Activated CD4-positive, alpha-beta memory T cell treated with anti-CD3 and anti-CD28 coated beads for 36 hours (primary cell): ENCODE results near the gene TNNC1. TPM values are rescaled to one million over a fixed set of nuclear protein-coding genes. Genes with fewer than 3 reads are reported as not detected.

Experiments
- CTCF ChIA-PET: fragments of 350-600 bp; sonication (Branson Sonifier 250); formaldehyde crosslinking; loops from one replicate; lab custom pipeline; 2021; ENCODE audit warnings: antibody characterized with exemption, inconsistent platforms; lab: Charles Lee
- POLR2A ChIA-PET: fragments of 350-600 bp; sonication (Branson Sonifier 250); formaldehyde crosslinking; loops from one replicate; lab custom pipeline; 2021; ENCODE audit warnings: antibody characterized with exemption; lab: Charles Lee
- DNase-seq: peaks from one replicate; pipeline ENCODE4 v3.0.0-alpha.2; 2020
- H3K27ac Mint-ChIP-seq: one replicate; pipeline ENCODE4 v1.8.0; 2021; ENCODE audit warnings: mixed read lengths
- H3K27me3 Mint-ChIP-seq: one replicate; pipeline ENCODE4 v1.8.0; 2021; ENCODE audit warnings: mixed read lengths
- H3K36me3 Mint-ChIP-seq: one replicate; pipeline ENCODE4 v1.8.0; 2021; ENCODE audit warnings: mixed read lengths
- H3K4me1 Mint-ChIP-seq: one replicate; pipeline ENCODE4 v1.8.0; 2021; ENCODE audit warnings: low read depth, mixed read lengths
- H3K4me3 Mint-ChIP-seq: one replicate; pipeline ENCODE4 v1.8.0; 2021; ENCODE audit warnings: mild to moderate bottlenecking, mixed read lengths
- H3K9me3 Mint-ChIP-seq: one replicate; pipeline ENCODE4 v1.8.0; 2021; ENCODE audit warnings: mixed read lengths
- intact Hi-C: fragments of 100-400 bp; cut with micrococcal nuclease; formaldehyde crosslinking; loops from one replicate; pipeline ENCODE4 v1.15.1; 2023
- total RNA-seq, 2 experiments: library from RNA; stranded (reverse); gene quantifications; one replicate each; pipeline ENCODE4 v1.2.3, GENCODE V29; 2021

TNNC1 gene
- total RNA-seq, 2 experiments from 2014 or later: 3.0 to 4.7 TPM

GRCh38 chr3:52405601-52406110, 48.2 kb downstream of the TNNC1 start:
- POLR2A ChIA-PET: no interaction called here
- no peaks in the 10 kb centered on the region for H3K9me3 Mint-ChIP-seq
- H3K27ac Mint-ChIP-seq: no peak overlapping the region
- H3K4me1 Mint-ChIP-seq: peaks cover 16% of the 10 kb centered on the region
- CTCF ChIA-PET: interaction anchor here (1.1 to 1.2 kb wide), 2 partner anchors 43 to 66 kb away, joined by 3 to 6 read pairs; no protein-coding TSS in a partner anchor
- H3K36me3 Mint-ChIP-seq: peaks cover 39% of the 10 kb centered on the region
- H3K27me3 Mint-ChIP-seq: no peaks in the 10 kb centered on the region
- intact Hi-C loops: no loop called here
- H3K4me3 Mint-ChIP-seq: no peak overlapping the region
- DNase-seq: no peak

- DNase-seq: no peak
- Mint-ChIP-seq H3K27me3 (no peaks in the 10 kb centered on the region), H3K4me3 (no peak overlapping the region), H3K9me3 (no peaks in the 10 kb centered on the region), H3K4me1 (peaks cover 16% of the 10 kb centered on the region), H3K27ac (no peak overlapping the region), H3K36me3 (peaks cover 39% of the 10 kb centered on the region)
- POLR2A ChIA-PET: no interaction called here
- intact Hi-C loops: no loop called here
- CTCF ChIA-PET: interaction anchor here (0.6 to 1.2 kb wide), 2 partner anchors 66 to 113 kb away, joined by 4 to 6 read pairs; no protein-coding TSS in a partner anchor
Measured at GRCh38 chr3:52405066-52405465, 48.8 kb downstream of the TNNC1 start.

GRCh38 chr3:52404391-52404790, 49.5 kb downstream of the TNNC1 start:
- Mint-ChIP-seq H3K27ac (no peak overlapping the region), H3K36me3 (peaks cover 39% of the 10 kb centered on the region), H3K9me3 (no peaks in the 10 kb centered on the region), H3K4me1 (peaks cover 16% of the 10 kb centered on the region), H3K4me3 (no peak overlapping the region), H3K27me3 (no peaks in the 10 kb centered on the region)
- ChIA-PET CTCF (no interaction called here), POLR2A (no interaction called here)
- no peak for DNase-seq
- intact Hi-C loops: no loop called here

DNA sequence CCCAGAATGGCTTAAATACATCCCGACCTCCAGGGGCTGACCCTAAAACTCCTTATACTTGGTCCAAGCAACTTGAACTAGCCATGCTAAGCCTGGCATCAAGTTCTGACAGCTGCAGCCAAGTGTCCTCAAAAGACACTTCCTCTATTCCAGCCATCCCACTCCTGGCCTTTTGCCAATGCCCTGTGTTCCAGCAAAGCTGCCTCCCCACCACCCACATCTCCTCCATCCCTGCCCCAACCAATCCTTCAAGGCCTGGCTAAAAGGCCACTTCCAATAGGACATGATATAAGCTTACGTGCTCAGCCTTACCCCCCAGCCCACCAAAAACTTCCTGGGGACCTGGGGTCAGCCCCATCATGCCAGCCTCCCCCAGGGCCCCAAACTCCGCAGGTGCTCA, 49.9 kb downstream of the TNNC1 start:
- intact Hi-C loops: no loop called here
- no peak overlapping the region for H3K27ac Mint-ChIP-seq
- no peaks in the 10 kb centered on the region for H3K9me3 Mint-ChIP-seq
- H3K27me3 Mint-ChIP-seq: no peaks in the 10 kb centered on the region
- no peak for DNase-seq
- peaks cover 13% of the 10 kb centered on the region for H3K4me1 Mint-ChIP-seq
- CTCF ChIA-PET: no interaction called here
- H3K4me3 Mint-ChIP-seq: no peak overlapping the region
- H3K36me3 Mint-ChIP-seq: peaks cover 39% of the 10 kb centered on the region
- POLR2A ChIA-PET: no interaction called here

GRCh38 chr3:52403271-52403841, 50.5 kb downstream of the TNNC1 start:
- CTCF ChIA-PET: no interaction called here
- POLR2A ChIA-PET: no interaction called here
- Mint-ChIP-seq H3K9me3 (no peaks in the 10 kb centered on the region), H3K27me3 (no peaks in the 10 kb centered on the region), H3K4me1 (peaks cover 7% of the 10 kb centered on the region), H3K4me3 (no peak overlapping the region), H3K27ac (no peak overlapping the region), H3K36me3 (peaks cover 35% of the 10 kb centered on the region)
- DNase-seq: no peak
- intact Hi-C loops: no loop called here

DNA sequence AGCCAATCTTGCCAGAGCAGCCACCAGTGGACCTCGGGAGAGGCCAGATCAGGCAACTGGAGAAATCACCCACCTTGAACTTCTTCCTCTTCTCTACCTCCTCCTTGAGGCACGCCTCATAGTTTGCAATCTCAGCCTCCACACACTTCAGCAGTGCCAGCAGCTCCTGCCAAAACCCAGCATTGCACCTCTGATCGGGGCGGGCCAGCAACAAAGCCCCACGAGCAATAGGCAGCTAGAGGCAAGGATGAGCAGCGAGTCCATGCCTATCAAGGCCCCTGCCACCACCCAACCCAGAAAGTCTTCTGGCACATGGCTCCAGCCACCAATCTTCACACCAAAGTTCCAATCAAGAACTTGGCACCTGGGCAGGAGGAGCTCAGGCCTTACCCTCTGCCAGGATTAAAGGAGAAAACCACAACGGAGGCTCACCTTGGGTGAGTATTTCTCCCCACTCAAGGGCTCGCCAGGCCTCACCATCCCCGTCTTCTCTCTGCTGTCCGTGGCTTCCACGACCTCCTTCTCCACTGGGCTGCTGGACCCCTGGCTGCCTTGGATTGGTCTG, 51.1 kb downstream of the TNNC1 start:
- no peak overlapping the region for H3K27ac Mint-ChIP-seq
- no peaks in the 10 kb centered on the region for H3K27me3 Mint-ChIP-seq
- peaks cover 33% of the 10 kb centered on the region for H3K36me3 Mint-ChIP-seq
- DNase-seq: no peak
- POLR2A ChIA-PET: no interaction called here
- H3K9me3 Mint-ChIP-seq: no peaks in the 10 kb centered on the region
- no peak overlapping the region for H3K4me3 Mint-ChIP-seq
- peaks cover 1% of the 10 kb centered on the region for H3K4me1 Mint-ChIP-seq
- intact Hi-C loops: no loop called here
- CTCF ChIA-PET: no interaction called here

GRCh38 chr3:52402101-52402521, 51.7 kb downstream of the TNNC1 start:
- POLR2A ChIA-PET: no interaction called here

DNA sequence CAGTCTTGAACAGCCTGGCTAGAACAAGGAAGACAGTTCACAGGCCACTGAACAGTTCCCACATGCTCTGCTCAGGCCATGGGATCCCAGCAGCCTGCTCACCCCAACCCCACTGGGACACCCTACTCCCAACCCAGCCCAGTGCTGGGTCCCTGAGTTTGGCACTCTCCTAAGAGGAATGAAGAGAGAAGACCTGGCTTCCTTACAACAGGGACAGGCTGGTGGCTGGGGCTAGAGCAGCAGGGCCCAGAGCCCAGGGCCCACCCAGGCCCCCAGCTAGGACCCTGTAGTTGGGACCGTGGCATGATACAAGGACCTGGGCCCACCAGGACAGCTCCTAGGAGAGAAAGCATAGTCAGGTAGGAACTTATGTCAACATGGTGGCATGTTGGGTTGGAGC, 52.3 kb downstream of the TNNC1 start:
- Mint-ChIP-seq H3K27ac (no peak overlapping the region), H3K9me3 (no peaks in the 10 kb centered on the region), H3K4me3 (no peak overlapping the region), H3K36me3 (peaks cover 22% of the 10 kb centered on the region), H3K4me1 (no peaks in the 10 kb centered on the region), H3K27me3 (no peaks in the 10 kb centered on the region)
- intact Hi-C loops: no loop called here
- POLR2A ChIA-PET: no interaction called here
- CTCF ChIA-PET: no interaction called here
- no peak for DNase-seq

More at GRCh38 chr3:52402101-52402521, 51.7 kb downstream of the TNNC1 start:
- intact Hi-C loops: no loop called here
- H3K4me3 Mint-ChIP-seq: no peak overlapping the region
- H3K4me1 Mint-ChIP-seq: no peaks in the 10 kb centered on the region
- H3K27me3 Mint-ChIP-seq: no peaks in the 10 kb centered on the region
- no peaks in the 10 kb centered on the region for H3K9me3 Mint-ChIP-seq
- no peak overlapping the region for H3K27ac Mint-ChIP-seq
- no peak for DNase-seq
- H3K36me3 Mint-ChIP-seq: peaks cover 26% of the 10 kb centered on the region
- CTCF ChIA-PET: no interaction called here

Other genes starting within 250 kb of the TNNC1 start
- under 1 TPM; 0.59 to 0.90 TPM for gene TLR9, start 228.4 kb downstream of the TNNC1 start, total RNA-seq
- gene TWF2, start 214.9 kb downstream of the TNNC1 start, total RNA-seq: 100 to 1,000 TPM; 114 to 118 TPM
- 100 to 1,000 TPM; 111 TPM for gene PPM1M, start 208.3 kb downstream of the TNNC1 start, total RNA-seq
- 100 to 1,000 TPM; 110 to 111 TPM for gene WDR82, start 175.4 kb downstream of the TNNC1 start, total RNA-seq
- gene GLYCTK, start 166.2 kb downstream of the TNNC1 start, total RNA-seq: 10 to 100 TPM; 21.9 to 23.1 TPM
- gene DNAH1, start 137.7 kb downstream of the TNNC1 start, total RNA-seq: 10 to 100 TPM; 13.2 to 13.5 TPM
- gene BAP1, start 44.0 kb downstream of the TNNC1 start, total RNA-seq: 10 to 100 TPM; 92.8 to 99.8 TPM
- gene PHF7, start 43.4 kb downstream of the TNNC1 start, total RNA-seq: 10 to 100 TPM; 19.7 to 20.5 TPM
- under 1 TPM; 0.10 to 0.14 TPM for gene SEMA3G, start 8.9 kb downstream of the TNNC1 start, total RNA-seq
- gene NISCH, start 1.6 kb upstream of the TNNC1 start, total RNA-seq: 10 to 100 TPM; 50.8 to 60.2 TPM
- under 1 TPM in 1 of 2 experiments, not detected in 1; 0.14 TPM for gene STAB1, start 41.3 kb upstream of the TNNC1 start, total RNA-seq
- gene NT5DC2, start 79.8 kb upstream of the TNNC1 start, total RNA-seq: 10 to 100 TPM; 46.9 to 49.5 TPM
- gene UQCC5, start 82.6 kb upstream of the TNNC1 start, total RNA-seq: 10 to 100 TPM; 12.9 to 13.3 TPM
- 10 to 100 TPM; 52.3 to 59.2 TPM for gene PBRM1, start 231.9 kb upstream of the TNNC1 start, total RNA-seq
- gene GNL3, start 232.0 kb upstream of the TNNC1 start, total RNA-seq: 100 to 1,000 TPM; 167 to 172 TPM